Prostate gland (tissue), 2 donors: Measurements from ENCODE around the gene ADAMTSL1. TPM values are rescaled to one million over a fixed set of nuclear protein-coding genes. Genes with fewer than 3 reads are reported as not detected.

Experiments
- DNase-seq: peaks from one replicate; pipeline ENCODE4 v3.0.0-alpha.2; 2019; ENCODE audit warnings: low spot score
- H3K27ac ChIP-seq, 2 donors: fragments of 200-600 bp; sonication (generic); 2 replicates each; pipeline ENCODE4 v1.5.1; 2017 to 2019
- H3K27me3 ChIP-seq: fragments of 200-600 bp; sonication (generic); replicated peaks from 2 replicates; pipeline ENCODE4 v1.5.1; 2019; ENCODE audit not compliant: insufficient read depth
- H3K36me3 ChIP-seq, 2 donors: fragments of 200-600 bp; sonication (generic); 1 replicate in 1 of 2; 2 replicates in 1 of 2; pipeline versions ENCODE4 v1.5.1 to v1.8.1; 2017 to 2019
- H3K4me1 ChIP-seq: fragments of 200-600 bp; sonication (generic); replicated peaks from 2 replicates; pipeline ENCODE4 v1.5.1; 2019
- H3K4me3 ChIP-seq, 2 donors: fragments of 200-600 bp; sonication (generic); 2 replicates each; pipeline ENCODE4 v1.5.1; 2017 to 2019
- H3K9me3 ChIP-seq: fragments of 200-600 bp; sonication (generic); 2 replicates; pipeline ENCODE4 v1.5.1; 2017
- CTCF ChIP-seq, 4 experiments: fragments of 200-600 bp in 2 of 4; fragments of 450-650 bp in 2 of 4; sonication (generic) in 2 of 4; IDR thresholded peaks; 1 replicate in 3 of 4; 2 replicates in 1 of 4; pipeline ENCODE4 v1.5.1; 2016 to 2019; ENCODE audit warnings: antibody characterized with exemption in 4 of 4, mild to moderate bottlenecking in 2 of 4, moderate library complexity in 2 of 4
- POLR2A ChIP-seq: fragments of 450-650 bp; IDR thresholded peaks from one replicate; pipeline ENCODE4 v1.6.1; 2016; ENCODE audit warnings: antibody characterized with exemption, mild to moderate bottlenecking
- POLR2AphosphoS5 ChIP-seq: sonication (generic); formaldehyde crosslinking; IDR thresholded peaks from one replicate; pipeline ENCODE4 v1.6.1; 2017; ENCODE audit warnings: antibody characterized with exemption
- WGBS: methylation state at CpG from one replicate; pipeline ENCODE4 v1.1.5; 2018; 5-methylcytosine and 5-hydroxymethylcytosine counted together
- intact Hi-C: fragments of 100-400 bp; cut with DNase I; formaldehyde crosslinking; loops from one replicate; pipeline ENCODE4 v1.14.2; 2022
- total RNA-seq, 2 donors: library from RNA; depleted of rRNA; stranded (reverse); fragments of >200 nt; gene quantifications; one replicate each; pipeline ENCODE4 v1.1.0, GENCODE V29; 2016

ADAMTSL1 gene
- total RNA-seq, 2 donors from 2014 or later: 9.8 to 18.1 TPM

- Histone ChIP-seq H3K4me3 (no peak overlapping the region), H3K4me1 (no peaks in the 10 kb centered on the region), H3K27ac (no peak overlapping the region), H3K27me3 (no peaks in the 10 kb centered on the region), H3K36me3 (no peaks in the 10 kb centered on the region), H3K9me3 (no peaks in the 10 kb centered on the region)
- intact Hi-C loops: no loop called here
- no peak for DNase-seq
- no peak for TF ChIP-seq POLR2A
- no peak for TF ChIP-seq POLR2AphosphoS5
- no peak for TF ChIP-seq CTCF (IDR thresholded peaks at IDR 0.05)
- WGBS: 65% methylated on average over 10 of the region's 10 CpGs
Measured at GRCh38 chr9:18770131-18770908, 296.4 kb downstream of the ADAMTSL1 start.

- H3K27me3 ChIP-seq: no peaks in the 10 kb centered on the region
- no peak overlapping the region for H3K27ac ChIP-seq
- H3K9me3 ChIP-seq: no peaks in the 10 kb centered on the region
- H3K4me3 ChIP-seq: no peak overlapping the region
- no peak for DNase-seq
- TF ChIP-seq POLR2A (no peak), POLR2AphosphoS5 (peak; percentile 14)
- 59% methylated on average over 2 of the region's 2 CpGs for WGBS
- no peaks in the 10 kb centered on the region for H3K4me1 ChIP-seq
- intact Hi-C loops: no loop called here
- H3K36me3 ChIP-seq: no peaks in the 10 kb centered on the region
Measured at GRCh38 chr9:18771011-18771410, 297.1 kb downstream of the ADAMTSL1 start.

GRCh38 chr9:18771763-18772162 is 297.8 kb downstream of the ADAMTSL1 start:
- intact Hi-C loops: no loop called here
- Histone ChIP-seq H3K36me3 (no peaks in the 10 kb centered on the region), H3K27ac (no peak overlapping the region), H3K27me3 (no peaks in the 10 kb centered on the region), H3K4me1 (no peaks in the 10 kb centered on the region), H3K4me3 (no peak overlapping the region), H3K9me3 (no peaks in the 10 kb centered on the region)
- TF ChIP-seq CTCF (IDR thresholded peaks at IDR 0.05) (no peak), POLR2A (no peak), POLR2AphosphoS5 (no peak)
- 30% methylated on average over 4 of the region's 4 CpGs for WGBS
- DNase-seq: no peak

- intact Hi-C loops: no loop called here
- no peaks in the 10 kb centered on the region for H3K36me3 ChIP-seq
- no peak for TF ChIP-seq POLR2AphosphoS5
- no peak for DNase-seq
- H3K9me3 ChIP-seq: no peaks in the 10 kb centered on the region
- no peaks in the 10 kb centered on the region for H3K27me3 ChIP-seq
- WGBS: 92% methylated on average over 1 of the region's 1 CpG
- H3K4me3 ChIP-seq: no peak overlapping the region
- H3K4me1 ChIP-seq: no peaks in the 10 kb centered on the region
- no peak overlapping the region for H3K27ac ChIP-seq
Measured at GRCh38 chr9:18775241-18775640, 301.3 kb downstream of the ADAMTSL1 start.

GRCh38 chr9:18775930-18776329 is 302.0 kb downstream of the ADAMTSL1 start:
- intact Hi-C loops: no loop called here
- no peak for DNase-seq
- H3K4me3 ChIP-seq: no peak overlapping the region
- no peak overlapping the region for H3K27ac ChIP-seq
- H3K4me1 ChIP-seq: no peaks in the 10 kb centered on the region
- H3K36me3 ChIP-seq: no peaks in the 10 kb centered on the region
- no peaks in the 10 kb centered on the region for H3K27me3 ChIP-seq
- WGBS: 89% methylated on average over 6 of the region's 6 CpGs
- TF ChIP-seq CTCF (IDR thresholded peaks at IDR 0.05): no peak
- H3K9me3 ChIP-seq: no peaks in the 10 kb centered on the region
